HepG2 (cell line): ENCODE results near the gene SCAMP3. TPM values are rescaled to one million over a fixed set of nuclear protein-coding genes. Genes with fewer than 3 reads are reported as not detected.

ENCODE experiments used
- ATF2 ChIP-seq: sonication (generic); formaldehyde crosslinking; IDR thresholded peaks from 2 replicates; pipeline ENCODE4 v1.4.0; 2020; ENCODE audit warnings: missing genetic modification reagents
- CSRNP1 ChIP-seq: sonication (generic); formaldehyde crosslinking; IDR thresholded peaks from 2 replicates; pipeline ENCODE4 v1.8.1; 2023; ENCODE audit warnings: mild to moderate bottlenecking, missing genetic modification reagents
- EHMT2 ChIP-seq: fragments of 200-600 bp; sonication (generic); IDR thresholded peaks from 2 replicates; pipeline ENCODE4 v1.7.0; 2017; ENCODE audit warnings: antibody characterized with exemption, low read depth, low read length, borderline replicate concordance
- GATAD1 ChIP-seq: IDR thresholded peaks from 2 replicates; pipeline ENCODE4 v1.6.1; 2016; ENCODE audit warnings: missing genetic modification reagents, missing compliant biosample characterization
- HMGXB4 ChIP-seq, 2 experiments: sonication (generic) in 1 of 2; formaldehyde crosslinking in 1 of 2; IDR thresholded peaks; 2 replicates each; pipeline versions ENCODE4 v1.4.0 to v1.6.1; 2018 to 2020; ENCODE audit warnings: missing genetic modification reagents in 2 of 2, borderline replicate concordance in 1 of 2, low read depth in 1 of 2, mild to moderate bottlenecking in 1 of 2, missing biosample characterization in 1 of 2
- MAFK ChIP-seq, 2 experiments: IDR thresholded peaks in 1 of 2; conservative IDR thresholded peaks in 1 of 2; 2 replicates each; pipeline ENCODE4 v1.6.1; 2011; ENCODE audit warnings: improper control_type of control experiment in 2 of 2, low read length in 2 of 2
- MEF2D ChIP-seq: sonication (generic); formaldehyde crosslinking; IDR thresholded peaks from 2 replicates; pipeline ENCODE4 v1.5.1; 2020; ENCODE audit warnings: mild to moderate bottlenecking, missing genetic modification reagents
- NONO ChIP-seq, 2 experiments: fragments of 450-650 bp in 1 of 2; sonication (generic) in 1 of 2; formaldehyde crosslinking in 1 of 2; IDR thresholded peaks in 1 of 2; conservative IDR thresholded peaks in 1 of 2; 2 replicates each; pipeline versions ENCODE4 v1.6.1 to v1.8.0; 2017 to 2022; ENCODE audit warnings: mild to moderate bottlenecking in 1 of 2, missing genetic modification reagents in 1 of 2, moderate library complexity in 1 of 2
- PAWR ChIP-seq: sonication (generic); formaldehyde crosslinking; IDR thresholded peaks from 2 replicates; pipeline ENCODE4 v1.4.0; 2020; ENCODE audit warnings: missing genetic modification reagents, mild to moderate bottlenecking, borderline replicate concordance
- PCBP2 ChIP-seq: fragments of 200-400 bp; formaldehyde crosslinking; optimal IDR thresholded peaks from 2 replicates; pipeline ENCODE3; 2018; ENCODE audit warnings: low read length, low read depth; ENCODE audit not compliant: poor library complexity, severe bottlenecking
- RBFOX2 ChIP-seq: fragments of 200-400 bp; formaldehyde crosslinking; IDR thresholded peaks from 2 replicates; pipeline ENCODE4 v1.6.1; 2017; ENCODE audit warnings: low read depth, mild to moderate bottlenecking, low read length
- RNF2 ChIP-seq: fragments of 450-650 bp; conservative IDR thresholded peaks from 2 replicates; pipeline ENCODE4 v1.6.1; 2016; ENCODE audit warnings: low read depth
- U2AF2 ChIP-seq: fragments of 200-400 bp; formaldehyde crosslinking; IDR thresholded peaks from 2 replicates; pipeline ENCODE4 v1.6.1; 2017; ENCODE audit warnings: low read depth, mild to moderate bottlenecking, low read length
- XRCC5 ChIP-seq: fragments of 200-400 bp; formaldehyde crosslinking; optimal IDR thresholded peaks from 2 replicates; pipeline ENCODE3; 2017; ENCODE audit warnings: mild to moderate bottlenecking, low read length
- polyA plus RNA-seq, 8 experiments: library from polyadenylated mRNA; depleted of rRNA in 3 of 8; stranded (reverse) in 7 of 8; unstranded in 1 of 8; fragments of >200 nt; fragmentation: Illumina TruSeq in 4 of 8; extraction: Trizol in 4 of 8; gene quantifications; 2 replicates each; pipeline versions ENCODE4 v1.2.1 to v1.2.3, GENCODE V29; 2011 to 2016; ENCODE audit warnings: low read depth in 4 of 8, missing spikeins in 1 of 8, mixed read lengths in 1 of 8; ENCODE audit not compliant: insufficient read depth in 1 of 8
- total RNA-seq, 5 experiments: library from RNA; depleted of rRNA; stranded (reverse); fragments of >200 nt; fragmentation: Illumina TruSeq; extraction: Trizol; gene quantifications; 2 replicates each; pipeline ENCODE4 v1.2.3, GENCODE V29; 2016; ENCODE audit warnings: low read depth in 1 of 5
- TF ChIP-seq, protein P1 (sequence below): sonication (generic); formaldehyde crosslinking; IDR thresholded peaks from 2 replicates; pipeline ENCODE4 v1.9.0; 2021; ENCODE audit warnings: missing genetic modification reagents, mild to moderate bottlenecking, borderline replicate concordance
- TF ChIP-seq, protein P2 (sequence below): sonication (generic); formaldehyde crosslinking; IDR thresholded peaks from 2 replicates; pipeline ENCODE4 v1.4.0; 2020; ENCODE audit warnings: missing genetic modification reagents
- TF ChIP-seq, protein P3 (sequence below): sonication (generic); formaldehyde crosslinking; IDR thresholded peaks from 2 replicates; pipeline ENCODE4; 2020; ENCODE audit warnings: missing genetic modification reagents, mild to moderate bottlenecking, borderline replicate concordance

Gene SCAMP3
- total and polyA plus RNA-seq, 2 of the 13 experiments (the other 11 are each of a cell fraction or from before 2014, with no cell fraction given): 46.8 to 83.3 TPM

DNA sequence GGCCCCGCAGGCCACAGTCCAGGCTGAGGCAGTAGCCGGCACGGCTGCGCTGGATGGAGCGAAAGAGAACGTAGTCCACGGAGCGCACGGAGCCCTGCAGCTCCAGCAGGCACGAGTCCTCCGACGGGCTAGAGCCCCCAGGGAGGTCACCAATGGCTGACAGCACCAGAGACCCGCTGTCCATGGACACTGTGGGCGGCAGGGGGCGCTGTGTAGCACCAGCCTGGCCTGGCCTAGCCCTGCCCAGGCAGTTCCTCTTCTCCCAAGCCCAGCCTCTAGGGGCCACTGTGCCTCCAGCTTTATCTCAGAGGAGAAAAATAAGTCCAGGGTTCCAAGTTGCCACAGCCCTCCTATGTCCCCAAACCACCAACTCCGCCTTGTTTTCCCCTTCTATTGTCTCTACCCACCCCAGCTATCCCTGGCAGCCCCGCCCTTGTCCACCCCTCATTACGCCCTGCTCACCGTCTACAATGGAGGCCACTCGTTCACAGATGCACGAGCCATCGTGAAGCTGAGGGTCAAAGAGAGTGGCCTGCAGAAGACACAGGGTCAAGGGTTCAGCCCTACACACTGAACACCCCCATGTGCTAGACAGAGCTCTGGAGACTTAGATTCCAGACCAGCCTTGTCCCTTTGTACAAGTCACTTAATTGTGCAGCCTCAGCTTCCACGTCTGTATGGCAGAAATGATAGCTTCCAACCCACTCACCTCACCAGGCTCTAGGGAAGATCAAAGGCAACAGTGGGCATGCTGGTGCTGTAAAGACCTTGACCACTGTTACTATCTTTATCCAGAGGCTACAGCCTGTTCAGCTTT, 11.3 kb downstream of the SCAMP3 start (continued):
- TF ChIP-seq NONO (IDR thresholded peaks at IDR 0.05) (no peak), NONO (CRISPR knock-in tag; conservative IDR thresholded peaks at IDR 0.05) (peak; percentile 55), RNF2 (no peak), GATAD1 (CRISPR knock-in tag) (peak; percentile 73), PAWR (no peak), MEF2D (peak; percentile 98), ATF2 (CRISPR knock-in tag) (no peak), PCBP2 (no peak), HMGXB4 (CRISPR knock-in tag; IDR thresholded peaks at IDR 0.05; ENCODE audit: borderline replicate concordance in 1 of 2, low read depth in 1 of 2) (peak; percentile 85 to 95), EHMT2 (no peak), U2AF2 (no peak), RBFOX2 (peak; percentile 48), MAFK (conservative IDR thresholded peaks at IDR 0.05 in 1 of 2, IDR thresholded peaks at IDR 0.05 in 1 of 2; ENCODE audit: low read length in 2 of 2) (no peak; a peak in 1 of 4 replicates), CSRNP1 (peak; percentile 78), XRCC5 (peak; percentile 97)
- TF ChIP-seq, protein P1, sequence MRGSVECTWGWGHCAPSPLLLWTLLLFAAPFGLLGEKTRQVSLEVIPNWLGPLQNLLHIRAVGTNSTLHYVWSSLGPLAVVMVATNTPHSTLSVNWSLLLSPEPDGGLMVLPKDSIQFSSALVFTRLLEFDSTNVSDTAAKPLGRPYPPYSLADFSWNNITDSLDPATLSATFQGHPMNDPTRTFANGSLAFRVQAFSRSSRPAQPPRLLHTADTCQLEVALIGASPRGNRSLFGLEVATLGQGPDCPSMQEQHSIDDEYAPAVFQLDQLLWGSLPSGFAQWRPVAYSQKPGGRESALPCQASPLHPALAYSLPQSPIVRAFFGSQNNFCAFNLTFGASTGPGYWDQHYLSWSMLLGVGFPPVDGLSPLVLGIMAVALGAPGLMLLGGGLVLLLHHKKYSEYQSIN: no peak
- TF ChIP-seq, protein P2, sequence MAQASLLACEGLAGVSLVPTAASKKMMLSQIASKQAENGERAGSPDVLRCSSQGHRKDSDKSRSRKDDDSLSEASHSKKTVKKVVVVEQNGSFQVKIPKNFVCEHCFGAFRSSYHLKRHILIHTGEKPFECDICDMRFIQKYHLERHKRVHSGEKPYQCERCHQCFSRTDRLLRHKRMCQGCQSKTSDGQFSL (CRISPR knock-in tag): 0 out of 2 replicates have a peak, but pooled peaks have one; percentile 40
- TF ChIP-seq, protein P3, sequence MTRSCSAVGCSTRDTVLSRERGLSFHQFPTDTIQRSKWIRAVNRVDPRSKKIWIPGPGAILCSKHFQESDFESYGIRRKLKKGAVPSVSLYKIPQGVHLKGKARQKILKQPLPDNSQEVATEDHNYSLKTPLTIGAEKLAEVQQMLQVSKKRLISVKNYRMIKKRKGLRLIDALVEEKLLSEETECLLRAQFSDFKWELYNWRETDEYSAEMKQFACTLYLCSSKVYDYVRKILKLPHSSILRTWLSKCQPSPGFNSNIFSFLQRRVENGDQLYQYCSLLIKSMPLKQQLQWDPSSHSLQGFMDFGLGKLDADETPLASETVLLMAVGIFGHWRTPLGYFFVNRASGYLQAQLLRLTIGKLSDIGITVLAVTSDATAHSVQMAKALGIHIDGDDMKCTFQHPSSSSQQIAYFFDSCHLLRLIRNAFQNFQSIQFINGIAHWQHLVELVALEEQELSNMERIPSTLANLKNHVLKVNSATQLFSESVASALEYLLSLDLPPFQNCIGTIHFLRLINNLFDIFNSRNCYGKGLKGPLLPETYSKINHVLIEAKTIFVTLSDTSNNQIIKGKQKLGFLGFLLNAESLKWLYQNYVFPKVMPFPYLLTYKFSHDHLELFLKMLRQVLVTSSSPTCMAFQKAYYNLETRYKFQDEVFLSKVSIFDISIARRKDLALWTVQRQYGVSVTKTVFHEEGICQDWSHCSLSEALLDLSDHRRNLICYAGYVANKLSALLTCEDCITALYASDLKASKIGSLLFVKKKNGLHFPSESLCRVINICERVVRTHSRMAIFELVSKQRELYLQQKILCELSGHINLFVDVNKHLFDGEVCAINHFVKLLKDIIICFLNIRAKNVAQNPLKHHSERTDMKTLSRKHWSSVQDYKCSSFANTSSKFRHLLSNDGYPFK (CRISPR knock-in tag): peak; percentile 69; the same call in 1 of the 2 replicates
